GM10266 (cell line): ENCODE results near the gene MROH7.

ENCODE experiments used
- DNase-seq: peaks from one replicate; pipeline ENCODE4 v3.0.0; 2012; ENCODE audit errors: extremely low spot score
- TF ChIP-seq, protein P1 (sequence below): IDR thresholded peaks from 2 replicates; pipeline ENCODE4 v1.5.1; 2012; ENCODE audit warnings: mild to moderate bottlenecking, low read depth; ENCODE audit not compliant: control insufficient read depth, insufficient read depth; ENCODE audit errors: missing control alignments

The MROH7 gene

DNA sequence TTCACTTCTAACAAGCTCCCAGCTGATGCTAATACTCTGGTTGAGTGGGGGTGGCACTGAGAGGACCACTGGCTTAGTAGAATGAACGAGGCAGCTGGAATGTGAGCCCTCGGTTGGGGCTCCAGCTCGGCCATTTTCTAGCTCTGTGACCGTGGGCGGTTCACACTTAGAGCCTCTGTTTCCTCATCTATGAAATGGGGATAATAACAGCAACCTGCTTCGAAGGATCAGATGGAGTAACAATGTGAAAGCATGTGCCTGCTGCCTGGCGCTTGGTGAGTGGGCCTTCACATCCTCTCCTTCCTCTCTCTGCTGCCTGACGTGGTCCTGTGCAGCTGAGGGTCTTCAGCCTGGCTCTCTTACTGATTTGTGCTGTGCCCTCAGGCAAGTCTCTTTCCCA lies 53.2 kb downstream of the MROH7 start:
- TF ChIP-seq, protein P1, sequence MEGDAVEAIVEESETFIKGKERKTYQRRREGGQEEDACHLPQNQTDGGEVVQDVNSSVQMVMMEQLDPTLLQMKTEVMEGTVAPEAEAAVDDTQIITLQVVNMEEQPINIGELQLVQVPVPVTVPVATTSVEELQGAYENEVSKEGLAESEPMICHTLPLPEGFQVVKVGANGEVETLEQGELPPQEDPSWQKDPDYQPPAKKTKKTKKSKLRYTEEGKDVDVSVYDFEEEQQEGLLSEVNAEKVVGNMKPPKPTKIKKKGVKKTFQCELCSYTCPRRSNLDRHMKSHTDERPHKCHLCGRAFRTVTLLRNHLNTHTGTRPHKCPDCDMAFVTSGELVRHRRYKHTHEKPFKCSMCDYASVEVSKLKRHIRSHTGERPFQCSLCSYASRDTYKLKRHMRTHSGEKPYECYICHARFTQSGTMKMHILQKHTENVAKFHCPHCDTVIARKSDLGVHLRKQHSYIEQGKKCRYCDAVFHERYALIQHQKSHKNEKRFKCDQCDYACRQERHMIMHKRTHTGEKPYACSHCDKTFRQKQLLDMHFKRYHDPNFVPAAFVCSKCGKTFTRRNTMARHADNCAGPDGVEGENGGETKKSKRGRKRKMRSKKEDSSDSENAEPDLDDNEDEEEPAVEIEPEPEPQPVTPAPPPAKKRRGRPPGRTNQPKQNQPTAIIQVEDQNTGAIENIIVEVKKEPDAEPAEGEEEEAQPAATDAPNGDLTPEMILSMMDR, result no peak
- DNase-seq, result no peak

- DNase-seq, result no peak
- TF ChIP-seq, protein P1, result no peak
These were observed 53.6 kb downstream of the MROH7 start for GRCh38 chr1:54695221-54695620.

DNA sequence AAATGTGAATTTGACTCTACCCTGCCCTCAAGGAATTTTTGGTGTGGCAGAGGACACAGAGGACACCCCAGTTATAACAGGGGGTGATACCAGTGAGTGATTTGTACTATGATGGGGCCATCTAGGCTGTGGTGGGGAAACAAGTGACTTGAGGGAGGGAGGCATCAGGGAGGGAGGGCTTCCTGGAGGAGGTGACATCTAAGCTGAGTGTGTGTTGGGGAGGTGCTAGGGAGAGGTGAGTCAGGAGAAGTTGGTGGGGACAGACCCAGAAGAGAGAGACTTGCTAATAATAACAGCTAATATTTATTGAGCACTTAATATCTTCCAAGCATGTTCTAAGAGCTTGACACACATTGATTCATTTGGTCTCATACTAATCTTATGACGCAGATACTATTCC lies 54.2 kb downstream of the MROH7 start:
- TF ChIP-seq, protein P1, result no peak
- no peak for DNase-seq

DNA sequence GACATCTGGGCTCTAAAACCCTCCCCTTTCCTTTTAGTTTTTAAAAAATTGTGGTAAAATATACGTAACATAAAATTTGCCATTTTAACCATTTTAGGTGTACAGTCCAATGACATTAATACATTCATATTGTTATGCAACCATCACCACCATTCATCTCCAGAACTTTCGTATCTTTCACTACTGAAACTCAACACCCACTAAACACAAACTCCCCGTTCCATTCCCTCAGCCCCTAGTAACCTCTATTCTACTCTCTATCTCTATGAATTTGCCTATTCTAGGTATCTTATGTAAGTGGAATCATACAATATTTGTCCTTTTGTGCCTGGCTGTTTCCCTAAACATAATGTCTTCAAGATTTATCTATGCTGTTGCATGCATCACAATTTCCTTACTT lies 54.7 kb downstream of the MROH7 start:
- TF ChIP-seq, protein P1, result no peak
- DNase-seq, result no peak

DNA sequence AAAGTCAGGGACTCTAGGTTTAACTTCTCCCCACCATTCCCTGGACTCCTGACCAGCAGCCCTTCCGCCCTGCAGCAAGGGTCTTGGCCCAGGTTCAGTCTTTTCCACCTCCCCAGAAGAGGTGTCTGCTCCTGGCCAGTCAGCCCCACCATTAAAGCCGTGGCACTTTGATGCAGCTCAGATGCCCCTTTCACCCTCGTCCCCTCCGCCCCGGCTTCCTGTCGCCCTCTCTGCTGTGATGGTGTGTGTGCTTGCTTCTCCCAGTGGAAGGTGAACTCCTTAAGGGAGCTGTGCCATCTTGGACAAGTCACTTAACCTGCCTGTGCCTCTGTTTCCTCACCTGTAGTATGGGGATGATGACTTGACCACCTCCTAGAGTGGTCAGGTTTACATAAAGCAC lies 56.3 kb downstream of the MROH7 start:
- TF ChIP-seq, protein P1, result no peak

DNA sequence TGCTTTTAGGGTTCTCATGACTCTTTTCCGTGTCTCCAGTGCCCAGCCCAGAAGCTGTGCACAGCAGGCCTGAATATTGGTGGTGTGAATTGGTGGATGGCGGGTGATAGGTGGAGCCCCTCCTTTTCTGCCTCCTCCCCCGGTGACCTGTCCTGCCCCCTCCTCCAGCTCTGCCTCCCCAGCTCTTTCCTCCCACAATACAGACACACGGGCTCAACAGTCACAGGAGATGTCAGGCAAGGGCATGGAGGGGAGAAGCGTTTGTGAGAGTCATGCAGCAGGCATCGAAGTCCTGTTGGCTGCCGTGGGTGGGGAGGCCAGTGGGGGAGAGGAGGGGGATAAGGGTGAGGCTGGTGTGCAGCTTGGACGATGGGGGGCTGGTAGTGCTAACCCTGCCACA lies 56.8 kb downstream of the MROH7 start:
- no peak for DNase-seq
- TF ChIP-seq, protein P1, result no peak

More for the DNA sequence above, 56.3 kb downstream of the MROH7 start:
- no peak for DNase-seq

DNA sequence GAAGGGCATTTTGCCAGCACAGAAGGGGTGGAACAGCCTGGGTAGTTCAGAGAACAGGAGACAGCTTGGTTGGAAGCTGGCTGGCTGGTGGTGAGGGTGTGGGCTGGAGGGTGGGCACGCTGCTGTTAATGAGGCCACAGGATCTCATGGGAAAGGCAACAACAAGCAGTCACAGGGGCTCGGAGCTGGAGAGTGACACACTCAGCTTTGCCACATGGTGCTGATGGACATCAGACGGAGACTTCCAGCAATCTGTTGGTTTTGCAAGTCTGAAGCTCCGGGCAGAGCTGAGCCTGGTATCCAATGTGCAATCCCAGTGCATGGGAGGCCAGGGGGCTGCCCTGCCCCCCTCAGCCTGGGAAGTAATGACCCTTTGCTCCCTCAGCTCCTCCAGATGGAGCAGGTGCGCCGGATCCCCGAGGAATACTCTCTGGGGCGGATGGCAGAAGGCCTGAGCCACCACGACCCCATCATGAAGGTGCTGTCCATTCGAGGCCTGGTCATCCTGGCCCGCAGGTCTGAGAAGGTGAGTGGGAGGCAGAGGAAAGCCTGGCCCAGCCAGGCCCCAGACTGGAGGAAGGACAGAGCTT lies 58.4 kb downstream of the MROH7 start:
- DNase-seq, result no peak
- TF ChIP-seq, protein P1, result no peak
